ENCODE data around the gene GIPR.

GIPR gene

DNA sequence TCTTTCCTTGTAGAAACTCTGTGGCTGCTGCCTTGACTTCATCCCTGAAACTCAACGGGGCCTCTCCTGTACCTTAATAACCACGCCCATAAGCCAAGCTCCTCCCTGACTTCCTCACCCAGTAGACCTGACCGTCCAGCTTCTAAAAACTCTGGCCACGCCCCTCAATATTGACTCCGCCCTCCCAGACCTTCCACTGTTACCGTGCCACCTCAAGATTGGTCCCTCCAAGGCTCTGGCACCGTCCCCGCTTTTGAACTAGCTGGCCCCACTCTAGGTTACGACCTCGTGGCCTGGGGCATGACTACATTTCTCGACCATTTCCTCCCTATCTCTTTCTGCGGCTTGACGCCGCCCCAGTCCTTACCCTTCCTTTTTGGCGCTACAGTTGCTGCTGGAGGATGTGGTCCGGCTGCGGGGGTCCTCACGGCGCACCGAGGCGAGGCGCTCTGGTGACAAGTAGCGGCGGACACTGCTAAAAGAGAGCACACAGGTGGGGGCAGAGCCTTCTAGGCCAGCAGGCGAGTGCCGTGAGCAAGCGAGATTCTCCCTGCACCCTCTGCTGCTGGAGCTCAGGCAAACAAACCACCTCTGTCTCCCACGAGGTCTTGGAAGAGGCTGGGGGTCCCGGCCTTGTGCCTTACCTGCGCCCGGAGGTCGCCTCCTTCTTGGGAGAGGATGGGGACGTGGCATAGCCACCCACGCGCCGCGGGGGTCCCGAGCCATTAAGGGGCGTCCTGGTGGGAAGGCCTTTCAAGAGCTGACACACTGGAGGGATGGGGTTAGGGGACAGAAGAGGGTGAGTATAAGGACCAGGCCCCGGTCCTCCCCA lies 26.5 kb upstream of the GIPR start:
- peak overlapping the region; percentile 37 for H3K4me3 ChIP-seq (replicated peaks; ENCODE audit: low read depth, low read length)
- peak; percentile 69 for DNase-seq (ENCODE audit: low read depth)
- TF ChIP-seq, protein P1, sequence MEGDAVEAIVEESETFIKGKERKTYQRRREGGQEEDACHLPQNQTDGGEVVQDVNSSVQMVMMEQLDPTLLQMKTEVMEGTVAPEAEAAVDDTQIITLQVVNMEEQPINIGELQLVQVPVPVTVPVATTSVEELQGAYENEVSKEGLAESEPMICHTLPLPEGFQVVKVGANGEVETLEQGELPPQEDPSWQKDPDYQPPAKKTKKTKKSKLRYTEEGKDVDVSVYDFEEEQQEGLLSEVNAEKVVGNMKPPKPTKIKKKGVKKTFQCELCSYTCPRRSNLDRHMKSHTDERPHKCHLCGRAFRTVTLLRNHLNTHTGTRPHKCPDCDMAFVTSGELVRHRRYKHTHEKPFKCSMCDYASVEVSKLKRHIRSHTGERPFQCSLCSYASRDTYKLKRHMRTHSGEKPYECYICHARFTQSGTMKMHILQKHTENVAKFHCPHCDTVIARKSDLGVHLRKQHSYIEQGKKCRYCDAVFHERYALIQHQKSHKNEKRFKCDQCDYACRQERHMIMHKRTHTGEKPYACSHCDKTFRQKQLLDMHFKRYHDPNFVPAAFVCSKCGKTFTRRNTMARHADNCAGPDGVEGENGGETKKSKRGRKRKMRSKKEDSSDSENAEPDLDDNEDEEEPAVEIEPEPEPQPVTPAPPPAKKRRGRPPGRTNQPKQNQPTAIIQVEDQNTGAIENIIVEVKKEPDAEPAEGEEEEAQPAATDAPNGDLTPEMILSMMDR (IDR thresholded peaks at IDR 0.05; ENCODE audit: low read length, missing control alignments): no peak

DNA sequence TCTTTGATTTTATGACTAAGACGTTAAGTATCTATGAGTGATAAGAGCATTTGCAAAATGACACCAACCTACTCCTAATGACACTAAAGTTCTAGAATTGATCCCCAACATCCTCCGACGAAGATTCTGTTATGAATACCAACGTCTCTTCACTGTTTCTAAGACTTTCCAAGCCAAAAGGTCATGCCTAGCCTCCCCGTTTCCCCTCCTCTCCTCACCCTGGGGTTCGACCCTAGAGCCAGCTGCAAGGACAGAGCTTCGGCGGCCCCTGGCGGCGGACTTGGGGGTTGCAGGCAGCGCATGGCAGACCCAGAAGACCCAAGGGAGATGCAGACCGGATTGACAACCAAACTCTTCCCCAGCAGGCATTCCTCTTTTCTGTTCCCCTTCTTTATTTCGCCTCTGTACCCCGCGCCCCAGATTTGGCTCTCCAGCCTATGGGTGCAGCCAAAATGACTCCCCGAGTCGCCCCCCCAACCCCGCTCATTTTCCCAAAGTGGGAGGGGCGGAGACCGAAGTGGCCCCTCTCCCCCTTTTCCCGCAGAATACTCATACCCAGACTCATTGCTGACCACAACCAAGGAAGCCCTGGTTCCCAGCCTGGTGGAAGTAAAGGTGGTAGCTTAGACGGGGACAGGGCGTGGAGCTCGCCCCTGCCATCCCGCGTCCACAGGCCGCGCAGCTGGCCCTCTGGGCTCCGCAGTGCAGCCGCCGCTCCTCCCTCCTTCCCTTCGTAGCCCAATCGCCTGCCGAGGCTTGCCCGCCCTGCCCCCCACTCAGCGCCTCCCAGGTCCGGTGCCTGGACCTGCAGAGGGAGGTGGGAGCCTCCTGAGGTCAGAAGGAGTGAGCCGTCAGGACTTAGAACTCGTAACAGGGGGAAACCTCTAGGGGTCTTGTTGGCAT lies 24.7 kb upstream of the GIPR start:
- peak overlapping the region; percentile 37 for H3K4me3 ChIP-seq (replicated peaks; ENCODE audit: low read depth, low read length)
- TF ChIP-seq, protein P1 (IDR thresholded peaks at IDR 0.05; ENCODE audit: low read length, missing control alignments): peak; percentile 99
- peak; percentile 82 for DNase-seq (ENCODE audit: low read depth)

DNA sequence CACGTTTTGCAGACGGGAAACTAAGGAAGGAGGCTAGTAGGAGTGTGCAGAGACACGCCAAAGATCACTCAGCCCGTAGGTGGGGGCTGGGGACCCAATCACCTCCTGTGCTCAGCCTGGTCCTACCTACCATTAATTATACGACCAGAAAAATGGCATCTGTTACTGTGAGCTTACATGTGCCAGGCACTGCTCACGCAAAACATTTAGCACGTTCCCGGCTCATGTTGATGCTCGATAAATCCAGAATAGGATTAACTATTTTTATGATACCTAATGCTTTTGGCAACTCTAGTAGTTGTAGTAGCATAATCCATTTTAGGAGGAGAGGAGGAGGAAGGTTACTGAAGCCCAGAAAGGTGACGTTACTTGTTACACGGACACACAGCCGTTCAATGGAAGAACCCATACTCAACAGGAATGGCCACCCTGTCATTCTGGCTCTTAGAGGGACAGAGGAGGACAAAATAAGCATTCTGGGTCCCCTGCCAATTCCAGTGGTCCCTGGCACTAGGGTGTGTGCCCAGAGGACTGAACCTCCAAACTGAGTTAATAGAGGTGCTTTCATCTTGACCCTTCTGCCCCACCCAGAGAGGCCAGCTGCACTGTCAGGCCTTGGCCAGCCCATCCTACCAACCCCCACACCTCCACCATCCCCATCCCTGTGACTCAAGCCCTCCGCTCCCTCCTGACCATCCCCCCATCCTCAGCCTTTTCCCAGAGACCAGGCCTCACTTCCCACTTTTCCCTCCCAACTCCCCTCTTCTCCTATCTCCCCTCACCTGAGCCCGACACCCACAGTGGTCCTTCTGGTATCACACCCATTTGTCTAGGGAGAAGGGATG lies 23.9 kb upstream of the GIPR start:
- no peak for DNase-seq (ENCODE audit: low read depth)
- no peak overlapping the region for H3K4me3 ChIP-seq (replicated peaks; ENCODE audit: low read depth, low read length)
- TF ChIP-seq, protein P1 (IDR thresholded peaks at IDR 0.05; ENCODE audit: low read length, missing control alignments): no peak

DNA sequence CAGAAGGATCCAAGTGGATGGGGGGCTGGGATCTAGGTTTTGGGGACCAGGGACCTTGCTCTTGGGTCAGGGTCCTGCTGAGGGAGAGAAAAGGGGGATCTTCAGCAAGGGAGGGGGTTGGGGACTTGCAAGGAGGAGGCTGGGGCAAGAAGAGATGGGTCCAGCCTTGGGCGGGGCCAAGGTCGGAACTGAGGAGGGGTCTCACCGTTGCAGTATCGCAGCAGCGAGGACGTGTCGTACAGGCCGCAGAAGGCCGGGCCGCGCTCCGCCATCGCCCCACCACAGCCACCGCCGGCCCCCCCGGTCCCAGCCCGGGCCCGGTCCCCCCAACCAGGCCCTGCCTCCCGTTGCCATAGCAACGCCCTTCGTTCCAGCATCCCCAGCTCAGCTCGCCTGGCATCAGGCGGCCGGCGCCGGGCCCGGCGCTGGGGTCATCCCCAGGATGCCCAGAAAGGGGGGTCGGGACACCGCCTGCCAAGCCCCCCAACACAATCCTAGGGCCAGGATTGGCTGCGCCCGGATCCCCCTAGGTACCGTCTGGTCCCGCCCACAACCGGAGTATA lies 22.9 kb upstream of the GIPR start:
- TF ChIP-seq, protein P1 (IDR thresholded peaks at IDR 0.05; ENCODE audit: low read length, missing control alignments): no peak
- H3K4me3 ChIP-seq (replicated peaks; ENCODE audit: low read depth, low read length): peak overlapping the region; percentile 64
- DNase-seq (ENCODE audit: low read depth): no peak

DNA sequence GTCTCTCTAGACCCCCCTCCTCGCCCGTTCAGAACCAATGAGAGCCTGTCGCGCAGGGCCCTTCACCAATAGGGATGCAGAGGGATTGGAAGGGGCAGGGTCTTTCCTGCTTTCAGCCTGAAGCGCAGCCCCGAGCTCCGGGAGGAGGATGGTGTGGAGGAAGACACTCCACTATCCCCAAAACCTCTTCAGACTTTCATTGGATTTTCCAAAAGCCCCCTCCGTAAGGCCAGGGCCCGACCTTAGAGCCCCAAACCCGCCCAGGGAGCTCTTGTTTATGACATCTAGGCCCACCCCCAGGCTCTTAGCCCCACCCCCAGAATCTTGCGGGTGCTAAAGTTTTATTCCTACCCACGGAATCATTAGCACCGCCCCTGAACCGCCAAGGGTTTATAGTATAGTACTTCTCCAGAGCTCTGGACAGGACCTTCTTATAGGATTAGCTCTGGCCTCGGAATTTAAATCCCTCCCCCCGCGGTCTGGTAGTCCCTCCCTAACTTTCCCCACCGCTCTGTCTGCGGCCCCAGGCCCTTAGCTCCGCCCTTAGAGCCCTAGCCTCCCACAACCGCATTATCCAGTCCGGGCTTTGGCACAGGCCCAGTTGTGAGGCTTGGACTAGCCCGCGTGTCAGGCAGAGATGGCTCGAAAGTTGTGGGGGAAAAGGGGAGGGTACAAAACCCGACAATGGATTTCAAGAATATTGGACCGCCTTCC lies 22.2 kb upstream of the GIPR start:
- peak overlapping the region; percentile 64 for H3K4me3 ChIP-seq (replicated peaks; ENCODE audit: low read depth, low read length)
- DNase-seq (ENCODE audit: low read depth): peak; percentile 95
- TF ChIP-seq, protein P1 (IDR thresholded peaks at IDR 0.05; ENCODE audit: low read length, missing control alignments): no peak

DNA sequence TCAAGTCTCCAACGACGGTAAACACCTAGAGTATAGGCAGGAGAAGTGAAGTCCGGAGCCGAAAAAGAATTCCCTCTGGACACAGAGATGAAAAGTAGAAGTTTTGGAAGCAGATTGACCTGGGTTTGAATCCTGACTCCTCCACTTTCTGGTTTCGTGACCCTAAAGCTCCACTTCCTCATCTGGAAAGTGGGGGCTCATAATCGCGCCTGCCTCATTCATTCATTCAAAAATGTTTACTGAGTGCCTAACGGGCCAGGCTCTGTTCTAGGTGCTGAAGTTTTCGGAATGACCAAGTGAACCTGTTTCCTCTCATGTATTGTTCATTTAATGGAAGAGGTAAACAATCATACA lies 21.7 kb upstream of the GIPR start:
- H3K4me3 ChIP-seq (replicated peaks; ENCODE audit: low read depth, low read length): peak overlapping the region; percentile 64
- no peak for DNase-seq (ENCODE audit: low read depth)
- TF ChIP-seq, protein P1 (IDR thresholded peaks at IDR 0.05; ENCODE audit: low read length, missing control alignments): no peak
